Ovary (tissue), 9 donors: ENCODE measurements around the gene HDAC10. TPM values are rescaled to one million over a fixed set of nuclear protein-coding genes. Genes with fewer than 3 reads are reported as not detected.

Experiments used
- DNase-seq, 5 donors: peaks; one replicate each; pipeline ENCODE4 v3.0.0-alpha.2; 2019 to 2020
- H3K27ac ChIP-seq, 2 donors: fragments of 200-600 bp; one replicate each; pipeline versions ENCODE4 v1.5.1 to v1.8.0; 2019 to 2022
- H3K27me3 ChIP-seq: fragments of 200-600 bp; one replicate; pipeline ENCODE4 v1.8.0; 2022
- H3K36me3 ChIP-seq: fragments of 200-600 bp; sonication (generic); one replicate; pipeline ENCODE4 v1.5.1; 2019
- H3K4me1 ChIP-seq: one replicate; pipeline ENCODE4 v1.8.1; 2013; ENCODE audit warnings: mild to moderate bottlenecking, moderate library complexity; ENCODE audit not compliant: insufficient read depth
- H3K4me3 ChIP-seq: fragments of 200-600 bp; sonication (generic); one replicate; pipeline ENCODE4 v1.5.1; 2017
- H3K9me3 ChIP-seq, 2 donors: fragments of 200-600 bp in 1 of 2; sonication (generic) in 1 of 2; one replicate each; pipeline versions ENCODE4 v1.5.1 to v1.8.1; 2013 to 2019; ENCODE audit warnings: mild to moderate bottlenecking in 1 of 2, moderate library complexity in 1 of 2
- CTCF ChIP-seq, 3 donors: fragments of 450-650 bp in 2 of 3; fragments of 200-600 bp in 1 of 3; IDR thresholded peaks; one replicate each; pipeline versions ENCODE4 v1.5.1 to v1.8.0; 2016 to 2022; ENCODE audit warnings: antibody characterized with exemption in 3 of 3, mild to moderate bottlenecking in 1 of 3
- EP300 ChIP-seq: sonication (generic); formaldehyde crosslinking; IDR thresholded peaks from one replicate; pipeline ENCODE4 v1.6.1; 2017; ENCODE audit warnings: antibody characterized with exemption
- POLR2A ChIP-seq: fragments of 450-650 bp; IDR thresholded peaks from one replicate; pipeline ENCODE4 v1.6.1; 2017; ENCODE audit warnings: antibody characterized with exemption, mild to moderate bottlenecking, moderate library complexity
- WGBS, 3 donors: extraction: QIAGEN DNeasy Blood & Tissue Kit in 1 of 3; methylation state at CpG; one replicate each; pipeline versions ENCODE4 v1.1.5 to v1.1.7; 2013 to 2017; 5-methylcytosine and 5-hydroxymethylcytosine counted together
- intact Hi-C, 4 donors: fragments of 100-400 bp; cut with DNase I; formaldehyde crosslinking; loops; one replicate each; pipeline versions ENCODE4 v1.11.0 to v1.15.1; 2022 to 2023
- polyA plus RNA-seq, 2 donors: library from polyadenylated mRNA; stranded (reverse); fragments of 200-250 nt in 1 of 2; fragments of 350-450 nt in 1 of 2; fragmentation: Illumina TruSeq in 1 of 2; extraction: RNeasy Lipid Tissue Mini Kit (QIAGEN cat#74804) in 1 of 2; gene quantifications; one replicate each; pipeline ENCODE4 v1.2.3, GENCODE V29; 2013 to 2014
- total RNA-seq, 7 donors: library from RNA; depleted of rRNA in 2 of 7; stranded (reverse); fragments of >200 nt in 2 of 7; fragmentation: NEBNext Ultra II Directional in 3 of 7; extraction: Animal tissue kit (Norgen Biotek cat#: 25700) in 3 of 7; gene quantifications; one replicate each; pipeline versions ENCODE4 v1.1.0 to v1.2.4, GENCODE V29; 2016 to 2023
- donor health status: DM: no; HTN: no; CAD: no; lungs with moderate emphysema.
- donor health status: DM: no; HTN: no; CAD: no.
- donor health status: Bipolar disorder and iron deficiency.
- donor health status: DM: yes; HTN: yes; CAD: no.
- donor health status: DM: no; HTN: no; CAD: no.
- donor health status: DM: yes; HTN: yes; CAD: no.

HDAC10 gene
- total and polyA plus RNA-seq, 9 donors, result 2.3 to 44.6 (median 38.9) TPM

- DNase-seq, result no peak
- Histone ChIP-seq H3K27ac (no peak overlapping the region), H3K36me3 (peaks cover 4% of the 10 kb centered on the region), H3K4me3 (no peak overlapping the region), H3K27me3 (no peaks in the 10 kb centered on the region), H3K9me3 (no peaks in the 10 kb centered on the region), H3K4me1 (no peaks in the 10 kb centered on the region)
- intact Hi-C loops, result no loop called here
- WGBS, 3 donors, result 70 to 74% (median 72%) methylated on average over 17 to 25 of the region's 25 CpGs
- TF ChIP-seq EP300, result no peak
- no peak for TF ChIP-seq CTCF (IDR thresholded peaks at IDR 0.05)
- no peak for TF ChIP-seq POLR2A
Measured at GRCh38 chr22:50281957-50282356, 30.9 kb upstream of the HDAC10 start.

DNA sequence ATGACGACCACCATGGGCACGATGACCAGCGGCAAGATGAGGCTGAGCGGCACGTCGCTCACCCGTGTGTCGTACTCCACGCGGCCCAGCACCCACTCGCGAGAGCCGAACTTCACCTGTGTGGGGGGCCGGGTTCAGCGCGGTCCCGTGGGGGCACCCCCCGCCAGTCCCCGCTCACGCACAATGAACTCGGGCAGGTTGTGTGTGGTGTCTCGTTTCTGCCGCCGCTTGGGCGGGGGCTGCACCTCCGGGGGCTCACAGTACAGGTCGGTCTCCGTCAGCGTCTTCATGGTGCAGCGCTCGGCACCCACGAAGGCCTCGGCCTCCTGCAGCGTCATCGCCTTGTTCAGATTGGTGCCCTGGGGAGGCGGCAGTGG is 30.3 kb upstream of the HDAC10 start:
- H3K4me3 ChIP-seq, result no peak overlapping the region
- no peaks in the 10 kb centered on the region for H3K9me3 ChIP-seq
- WGBS, 3 donors, result 91 to 92% (median 92%) methylated on average over 36 of the region's 36 CpGs
- no peaks in the 10 kb centered on the region for H3K27me3 ChIP-seq
- DNase-seq, result no peak
- H3K36me3 ChIP-seq, result peaks cover 4% of the 10 kb centered on the region
- TF ChIP-seq POLR2A (no peak), CTCF (IDR thresholded peaks at IDR 0.05) (no peak), EP300 (no peak)
- H3K4me1 ChIP-seq, result no peaks in the 10 kb centered on the region
- no peak overlapping the region for H3K27ac ChIP-seq
- intact Hi-C loops, result no loop called here

DNA sequence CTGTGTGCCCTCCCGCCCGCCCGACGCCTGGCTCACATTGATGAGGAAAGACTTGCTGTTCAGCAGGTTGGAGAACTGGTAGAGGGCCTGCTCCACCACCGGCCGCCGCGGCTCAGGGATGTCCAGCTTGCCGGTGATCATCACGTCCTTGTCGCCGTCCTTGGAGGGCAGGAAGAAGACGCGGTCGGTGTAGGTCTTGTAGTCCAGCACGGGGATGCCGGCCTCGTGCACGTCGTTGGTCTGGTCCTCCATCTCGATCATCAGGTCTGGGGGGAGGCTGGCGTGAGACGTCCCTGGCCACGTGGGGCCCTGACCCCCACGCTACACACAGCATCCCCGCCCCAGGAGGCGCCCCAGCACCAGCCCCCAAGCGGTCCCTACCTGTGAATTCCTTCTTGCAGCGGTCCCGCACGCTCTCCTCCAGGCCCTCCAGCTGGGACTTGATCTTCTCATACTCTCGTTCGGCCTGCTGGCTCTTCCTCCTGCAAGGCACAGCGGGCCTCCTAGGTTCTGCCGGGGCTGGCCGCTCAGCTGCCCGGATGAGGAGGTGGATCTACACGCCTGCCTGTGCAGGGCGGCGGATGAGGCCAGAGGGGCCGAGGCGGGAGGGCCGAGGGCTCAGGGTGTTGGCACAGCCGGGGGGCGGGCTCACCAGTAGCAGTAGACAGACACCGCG is 29.8 kb upstream of the HDAC10 start:
- no peaks in the 10 kb centered on the region for H3K9me3 ChIP-seq
- H3K4me1 ChIP-seq, result no peaks in the 10 kb centered on the region
- DNase-seq, result no peak
- TF ChIP-seq EP300 (no peak), CTCF (IDR thresholded peaks at IDR 0.05) (no peak), POLR2A (no peak)
- H3K27ac ChIP-seq, result no peak overlapping the region
- intact Hi-C loops, result no loop called here
- WGBS, 3 donors, result 89 to 94% (median 90%) methylated on average over 47 of the region's 47 CpGs
- no peaks in the 10 kb centered on the region for H3K27me3 ChIP-seq
- H3K4me3 ChIP-seq, result no peak overlapping the region
- H3K36me3 ChIP-seq, result peaks cover 4% of the 10 kb centered on the region

GRCh38 chr22:50280022-50280707 is 29.1 kb upstream of the HDAC10 start:
- Histone ChIP-seq H3K4me3 (no peak overlapping the region), H3K9me3 (no peaks in the 10 kb centered on the region), H3K36me3 (peaks cover 4% of the 10 kb centered on the region), H3K4me1 (no peaks in the 10 kb centered on the region), H3K27me3 (no peaks in the 10 kb centered on the region), H3K27ac (no peak overlapping the region)
- no peak for DNase-seq
- TF ChIP-seq POLR2A (no peak), CTCF (IDR thresholded peaks at IDR 0.05) (no peak), EP300 (no peak)
- 91 to 95% (median 92%) methylated on average over 25 to 38 of the region's 38 CpGs for WGBS, 3 donors
- intact Hi-C loops, result no loop called here
